Activated CD4-positive, alpha-beta T cell treated with anti-CD3 and anti-CD28 coated beads for 36 hours (primary cell): ENCODE results near the gene PADI3. TPM values are rescaled to one million over a fixed set of nuclear protein-coding genes. Genes with fewer than 3 reads are reported as not detected.

Experiments
- ATAC-seq: fragments of 200-7000 bp; cut with Tn5 transposase; one replicate; pipeline ENCODE4 v1.10.0; 2021; ENCODE audit warnings: mild to moderate bottlenecking, moderate library complexity
- CTCF ChIA-PET: fragments of 350-600 bp; sonication (Branson Sonifier 250); formaldehyde crosslinking; loops from one replicate; lab custom pipeline; 2021; ENCODE audit warnings: antibody characterized with exemption; lab: Charles Lee
- POLR2A ChIA-PET: fragments of 350-600 bp; sonication (Branson Sonifier 250); formaldehyde crosslinking; loops from one replicate; lab custom pipeline; 2021; ENCODE audit warnings: antibody characterized with exemption, inconsistent platforms; lab: Charles Lee
- DNase-seq: peaks from one replicate; pipeline ENCODE4 v3.0.0-alpha.2; 2020
- H3K27ac Mint-ChIP-seq: one replicate; pipeline ENCODE4 v1.8.0; 2021; ENCODE audit warnings: mixed read lengths
- H3K27me3 Mint-ChIP-seq: one replicate; pipeline ENCODE4 v1.8.0; 2021; ENCODE audit warnings: mixed read lengths
- H3K36me3 Mint-ChIP-seq: one replicate; pipeline ENCODE4 v1.8.0; 2021; ENCODE audit warnings: low read depth, mixed read lengths
- H3K4me1 Mint-ChIP-seq: one replicate; pipeline ENCODE4 v1.8.0; 2021; ENCODE audit warnings: mixed read lengths
- H3K4me3 Mint-ChIP-seq: one replicate; pipeline ENCODE4 v1.8.0; 2021; ENCODE audit warnings: mild to moderate bottlenecking, moderate library complexity, mixed read lengths
- H3K9me3 Mint-ChIP-seq: one replicate; pipeline ENCODE4 v1.8.0; 2021; ENCODE audit warnings: low read depth, mixed read lengths
- intact Hi-C, 2 experiments: fragments of 100-400 bp; cut with DNase I in 1 of 2; cut with micrococcal nuclease in 1 of 2; formaldehyde crosslinking; loops; one replicate each; pipeline versions ENCODE4 v1.14.2 to v1.15.1; 2022 to 2024; cut with DNase I, micrococcal nuclease
- total RNA-seq, 2 experiments: library from RNA; stranded (reverse); gene quantifications; one replicate each; pipeline ENCODE4 v1.2.3, GENCODE V29; 2021

The PADI3 gene
- total RNA-seq, 2 experiments from 2014 or later: not detected

DNA sequence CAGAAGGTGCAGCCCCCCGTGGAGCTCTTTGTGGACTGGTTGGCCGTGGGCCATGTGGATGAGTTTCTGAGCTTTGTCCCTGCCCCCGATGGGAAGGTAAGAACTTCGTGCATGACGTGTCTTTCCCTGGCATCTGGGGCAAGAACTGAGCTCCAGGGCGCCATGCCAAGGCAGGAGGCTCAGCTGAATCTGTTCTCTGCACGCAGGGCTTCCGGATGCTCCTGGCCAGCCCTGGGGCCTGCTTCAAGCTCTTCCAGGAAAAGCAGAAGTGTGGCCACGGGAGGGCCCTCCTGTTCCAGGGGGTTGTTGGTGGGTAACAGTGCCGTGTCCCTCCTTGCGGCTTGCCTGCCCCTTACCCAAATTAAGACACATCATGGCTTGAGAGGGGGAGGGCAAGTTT, 27.7 kb downstream of the PADI3 start:
- H3K4me1 Mint-ChIP-seq: no peaks in the 10 kb centered on the region
- DNase-seq (no peak), ATAC-seq (no peak)
- no peaks in the 10 kb centered on the region for H3K36me3 Mint-ChIP-seq
- ChIA-PET CTCF (interaction anchor here (0.7 kb wide), 2 partner anchors 57 to 144 kb away, joined by 3 read pairs; no protein-coding TSS in a partner anchor), POLR2A (no interaction called here)
- H3K4me3 Mint-ChIP-seq: no peak overlapping the region
- no peaks in the 10 kb centered on the region for H3K9me3 Mint-ChIP-seq
- H3K27me3 Mint-ChIP-seq: peaks cover 10% of the 10 kb centered on the region
- intact Hi-C loops: no loop called here
- no peak overlapping the region for H3K27ac Mint-ChIP-seq

DNA sequence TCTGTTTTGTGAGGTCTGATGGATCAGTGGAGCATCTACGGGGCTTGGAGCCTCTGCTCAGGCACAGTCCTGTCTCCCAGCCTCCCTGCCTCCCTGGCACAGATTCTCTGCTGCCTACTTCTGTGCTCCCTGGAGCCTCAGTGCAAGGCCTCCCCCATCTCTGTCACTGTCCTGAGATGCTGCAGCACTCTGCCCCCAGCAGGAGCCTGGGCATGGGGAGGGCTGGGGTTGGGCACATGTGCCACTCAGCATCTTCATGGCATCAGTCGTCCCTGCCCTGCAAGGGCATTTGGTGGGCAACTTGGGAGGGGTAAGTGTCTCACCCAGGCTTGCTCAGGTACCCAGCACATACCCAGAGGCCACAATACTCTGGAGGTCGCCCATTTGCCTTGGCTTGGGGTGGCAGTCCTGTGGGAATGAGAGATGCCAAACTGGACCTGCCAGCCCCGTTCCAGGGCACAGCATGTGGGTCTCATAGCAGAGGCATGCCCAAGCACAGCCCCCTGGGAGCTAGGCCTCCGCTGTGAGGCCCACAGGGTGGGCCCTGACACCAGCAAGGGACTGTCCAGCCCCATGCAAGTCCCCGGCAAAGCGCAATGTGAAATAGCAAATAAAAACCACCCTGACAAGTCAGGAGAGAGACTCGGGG, 28.7 kb downstream of the PADI3 start:
- DNase-seq (no peak), ATAC-seq (no peak)
- H3K27ac Mint-ChIP-seq: no peak overlapping the region
- ChIA-PET POLR2A (no interaction called here), CTCF (no interaction called here)
- no peak overlapping the region for H3K4me3 Mint-ChIP-seq
- no peaks in the 10 kb centered on the region for H3K36me3 Mint-ChIP-seq
- H3K9me3 Mint-ChIP-seq: no peaks in the 10 kb centered on the region
- H3K27me3 Mint-ChIP-seq: peaks cover 16% of the 10 kb centered on the region
- H3K4me1 Mint-ChIP-seq: no peaks in the 10 kb centered on the region
- intact Hi-C loops: no loop called here

DNA sequence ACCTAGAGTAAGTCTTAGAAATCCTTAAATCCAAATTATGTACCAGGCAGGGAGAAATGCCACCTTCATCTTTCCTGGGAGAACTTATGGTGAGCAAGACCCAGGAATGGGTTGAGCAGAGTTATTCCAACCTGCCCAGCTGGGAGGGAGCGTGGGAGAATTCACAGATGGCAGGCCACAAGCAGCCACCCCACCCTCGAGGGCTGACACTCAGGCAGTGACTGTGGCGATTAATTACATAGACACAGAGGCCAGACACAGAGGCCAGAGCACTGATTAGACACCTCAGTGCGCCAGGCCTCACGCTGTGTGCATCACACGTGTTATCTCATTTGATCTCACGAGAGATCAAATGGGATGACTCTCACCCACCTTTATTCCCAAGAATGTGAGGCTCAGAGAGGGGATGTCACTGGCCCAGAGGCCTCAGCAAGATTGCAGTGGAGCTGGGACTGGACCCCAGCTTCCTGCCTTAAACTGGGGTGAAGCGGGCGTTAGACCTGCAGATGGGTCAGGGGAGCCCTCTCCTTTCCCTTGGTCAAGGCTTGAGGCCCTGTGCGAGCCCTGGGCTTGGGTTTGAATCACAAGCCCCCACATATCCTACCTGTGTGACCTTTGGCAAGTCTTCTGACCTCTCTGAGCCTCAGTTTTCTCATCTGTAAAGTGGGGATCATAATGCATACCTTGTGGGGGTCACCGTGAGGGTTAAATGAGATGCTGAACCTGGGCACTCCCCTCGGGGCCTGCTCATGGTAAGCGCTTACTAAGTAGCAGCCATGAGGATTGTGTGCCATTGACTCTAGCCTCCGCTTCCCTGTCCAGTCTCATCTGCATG, 30.3 kb downstream of the PADI3 start:
- ChIA-PET POLR2A (no interaction called here), CTCF (no interaction called here)
- no peaks in the 10 kb centered on the region for H3K36me3 Mint-ChIP-seq
- no peaks in the 10 kb centered on the region for H3K9me3 Mint-ChIP-seq
- H3K27me3 Mint-ChIP-seq: peaks cover 17% of the 10 kb centered on the region
- H3K4me1 Mint-ChIP-seq: no peaks in the 10 kb centered on the region
- H3K4me3 Mint-ChIP-seq: no peak overlapping the region
- no peak for ATAC-seq
- no peak for DNase-seq
- intact Hi-C loops: no loop called here
- no peak overlapping the region for H3K27ac Mint-ChIP-seq

DNA sequence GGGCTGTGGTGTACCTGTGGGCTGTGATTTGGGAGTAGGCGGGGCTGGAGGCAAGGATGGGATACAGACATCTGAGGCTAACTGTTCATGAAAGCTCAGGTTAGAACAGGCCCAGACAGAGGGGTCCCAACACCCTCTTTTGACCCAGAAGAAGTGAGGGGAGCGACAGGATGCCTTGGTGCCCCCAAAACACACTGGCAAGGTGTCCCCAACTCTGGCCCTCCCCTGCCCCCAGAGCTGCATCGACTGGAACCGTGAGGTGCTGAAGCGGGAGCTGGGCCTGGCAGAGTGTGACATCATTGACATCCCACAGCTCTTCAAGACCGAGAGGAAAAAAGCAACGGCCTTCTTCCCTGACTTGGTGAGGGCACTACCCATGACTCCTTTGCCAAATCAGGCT, 31.5 kb downstream of the PADI3 start:
- no peak for DNase-seq
- no peak overlapping the region for H3K27ac Mint-ChIP-seq
- intact Hi-C loops: no loop called here
- POLR2A ChIA-PET: no interaction called here
- no peaks in the 10 kb centered on the region for H3K9me3 Mint-ChIP-seq
- H3K36me3 Mint-ChIP-seq: no peaks in the 10 kb centered on the region
- H3K27me3 Mint-ChIP-seq: peaks cover 15% of the 10 kb centered on the region
- no peaks in the 10 kb centered on the region for H3K4me1 Mint-ChIP-seq
- CTCF ChIA-PET: no interaction called here
- ATAC-seq: no peak
- no peak overlapping the region for H3K4me3 Mint-ChIP-seq

DNA sequence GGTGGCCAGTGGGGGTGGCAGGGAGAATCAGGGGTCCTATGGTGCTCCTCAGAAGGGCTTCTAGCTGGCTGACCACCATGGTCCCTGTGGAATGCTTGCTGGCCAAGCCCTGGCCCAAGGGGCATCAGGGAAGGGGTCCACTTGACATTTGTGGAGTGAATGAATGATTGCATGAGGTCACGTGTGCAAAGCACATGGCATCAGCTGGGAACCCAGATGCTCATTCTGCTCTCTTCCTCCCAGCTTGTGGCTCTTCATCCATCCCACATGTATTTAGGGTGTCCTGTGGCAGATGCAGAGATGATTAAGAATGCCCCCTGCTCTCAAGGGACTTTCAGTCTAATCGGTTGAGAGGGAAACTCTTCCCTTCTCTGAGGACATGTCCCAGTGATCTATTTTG, 32.0 kb downstream of the PADI3 start:
- no peak overlapping the region for H3K27ac Mint-ChIP-seq
- peaks cover 11% of the 10 kb centered on the region for H3K27me3 Mint-ChIP-seq
- no peaks in the 10 kb centered on the region for H3K4me1 Mint-ChIP-seq
- ChIA-PET CTCF (no interaction called here), POLR2A (no interaction called here)
- ATAC-seq: no peak
- H3K9me3 Mint-ChIP-seq: no peaks in the 10 kb centered on the region
- H3K4me3 Mint-ChIP-seq: no peak overlapping the region
- no peak for DNase-seq
- H3K36me3 Mint-ChIP-seq: no peaks in the 10 kb centered on the region
- intact Hi-C loops: no loop called here

DNA sequence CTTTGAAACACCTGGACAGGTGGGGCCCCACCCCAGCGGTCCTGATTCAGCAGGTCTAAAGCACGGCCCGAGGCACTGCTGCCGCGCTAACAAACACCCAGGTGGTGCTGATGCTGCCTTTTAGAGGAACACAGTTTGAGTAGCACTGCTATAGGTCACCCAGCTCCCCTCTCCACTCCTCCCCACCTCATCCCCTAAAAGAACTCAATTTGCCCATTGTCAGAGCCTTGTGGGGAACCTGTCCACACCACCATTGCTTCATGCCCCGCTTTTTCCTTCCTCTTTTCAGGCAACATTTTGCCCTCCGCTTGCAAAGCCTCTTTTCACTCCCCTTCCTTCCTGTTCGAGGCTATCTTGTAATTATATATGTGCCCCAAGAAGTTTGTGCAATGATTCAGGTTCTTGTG, 32.9 kb downstream of the PADI3 start:
- CTCF ChIA-PET: interaction anchor here (0.9 kb wide), 1 partner anchor 117 kb away, joined by 3 read pairs; no protein-coding TSS in a partner anchor

DNA sequence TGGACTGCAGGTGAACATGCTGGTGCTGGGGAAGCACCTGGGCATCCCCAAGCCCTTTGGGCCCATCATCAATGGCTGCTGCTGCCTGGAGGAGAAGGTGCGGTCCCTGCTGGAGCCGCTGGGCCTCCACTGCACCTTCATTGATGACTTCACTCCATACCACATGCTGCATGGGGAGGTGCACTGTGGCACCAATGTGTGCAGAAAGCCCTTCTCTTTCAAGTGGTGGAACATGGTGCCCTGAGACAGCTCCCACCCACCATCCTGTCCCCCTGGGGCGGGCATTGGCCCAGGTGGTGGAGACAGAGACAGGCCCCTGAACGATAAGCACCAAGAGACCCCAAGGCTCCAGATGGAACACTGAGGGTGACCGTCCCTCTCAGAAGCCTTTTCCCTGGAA, 33.9 kb downstream of the PADI3 start:
- no peaks in the 10 kb centered on the region for H3K36me3 Mint-ChIP-seq
- no peak overlapping the region for H3K4me3 Mint-ChIP-seq
- no peaks in the 10 kb centered on the region for H3K4me1 Mint-ChIP-seq
- ATAC-seq: no peak
- intact Hi-C loops: no loop called here
- DNase-seq: no peak
- no peaks in the 10 kb centered on the region for H3K9me3 Mint-ChIP-seq
- no peak overlapping the region for H3K27ac Mint-ChIP-seq
- peaks cover 11% of the 10 kb centered on the region for H3K27me3 Mint-ChIP-seq
- ChIA-PET CTCF (no interaction called here), POLR2A (no interaction called here)

More for the DNA sequence above, 32.9 kb downstream of the PADI3 start:
- DNase-seq (no peak), ATAC-seq (no peak)
- no peaks in the 10 kb centered on the region for H3K36me3 Mint-ChIP-seq
- POLR2A ChIA-PET: no interaction called here
- H3K27me3 Mint-ChIP-seq: peaks cover 11% of the 10 kb centered on the region
- H3K4me1 Mint-ChIP-seq: no peaks in the 10 kb centered on the region
- no peaks in the 10 kb centered on the region for H3K9me3 Mint-ChIP-seq
- no peak overlapping the region for H3K4me3 Mint-ChIP-seq
- H3K27ac Mint-ChIP-seq: no peak overlapping the region
- intact Hi-C loops: no loop called here

DNA sequence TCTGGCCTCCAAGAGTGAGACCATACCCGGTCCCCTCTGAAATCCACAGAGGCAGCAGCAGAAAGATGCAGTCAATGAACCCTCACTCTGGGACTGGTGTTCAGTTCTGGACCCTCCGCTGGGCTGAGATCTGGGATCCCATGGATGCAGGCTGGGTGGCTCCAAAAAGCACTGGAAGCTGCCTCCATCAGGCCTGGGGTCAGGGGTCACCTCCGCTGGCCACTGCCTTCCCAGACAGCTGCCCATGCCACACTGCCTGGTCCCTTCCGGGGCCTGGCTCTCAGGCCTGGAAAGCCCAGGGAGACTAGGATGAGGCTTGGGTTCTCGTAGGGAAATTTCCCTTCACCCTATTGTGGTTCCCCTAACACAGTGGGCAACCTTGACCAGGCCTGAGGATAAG, 37.7 kb downstream of the PADI3 start:
- H3K4me3 Mint-ChIP-seq: no peak overlapping the region
- no peaks in the 10 kb centered on the region for H3K9me3 Mint-ChIP-seq
- no peak for ATAC-seq
- POLR2A ChIA-PET: no interaction called here
- H3K27me3 Mint-ChIP-seq: peaks cover 8% of the 10 kb centered on the region
- no peak overlapping the region for H3K27ac Mint-ChIP-seq
- no peak for DNase-seq
- intact Hi-C loops: no loop called here
- H3K4me1 Mint-ChIP-seq: no peaks in the 10 kb centered on the region
- CTCF ChIA-PET: interaction anchor here (1.5 kb wide), 1 partner anchor 13 kb away, joined by 4 read pairs; no protein-coding TSS in a partner anchor
- H3K36me3 Mint-ChIP-seq: no peaks in the 10 kb centered on the region

DNA sequence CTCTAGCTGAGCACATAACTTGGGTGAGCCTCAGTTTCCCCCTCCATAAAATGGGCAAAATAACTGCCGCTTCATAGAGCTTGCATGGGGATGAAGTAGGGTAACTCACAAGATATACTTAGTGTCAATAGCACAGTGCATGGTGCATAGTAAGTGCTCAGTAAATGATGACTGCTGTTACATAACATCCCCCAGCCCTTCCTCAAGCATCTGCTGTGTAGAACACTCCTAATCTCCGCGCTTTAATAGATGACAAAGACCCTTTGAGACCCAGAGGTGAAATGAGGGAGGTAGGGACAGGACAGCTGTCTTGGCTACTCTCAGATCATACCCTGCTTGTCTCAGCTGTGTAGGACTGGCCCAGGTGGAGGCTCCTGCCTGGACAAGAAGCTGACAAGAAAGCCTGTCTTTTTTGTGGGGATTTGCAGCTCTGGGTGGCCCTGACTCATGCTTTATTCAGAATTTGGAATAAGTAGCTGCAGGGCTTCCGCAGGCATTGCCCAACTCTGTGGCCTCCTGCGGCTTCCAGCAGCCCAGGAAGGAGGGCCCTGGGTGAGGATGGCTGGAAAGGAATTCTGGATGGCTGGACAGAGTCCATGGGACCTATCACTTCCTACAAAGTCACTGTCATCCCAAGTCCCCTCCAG, 38.4 kb downstream of the PADI3 start:
- ChIA-PET CTCF (interaction anchor here (1.5 kb wide), 1 partner anchor 13 kb away, joined by 4 read pairs; no protein-coding TSS in a partner anchor), POLR2A (no interaction called here)
- Mint-ChIP-seq H3K9me3 (no peaks in the 10 kb centered on the region), H3K36me3 (no peaks in the 10 kb centered on the region), H3K27ac (no peak overlapping the region), H3K4me1 (no peaks in the 10 kb centered on the region), H3K27me3 (peaks cover 3% of the 10 kb centered on the region), H3K4me3 (no peak overlapping the region)
- ATAC-seq (no peak), DNase-seq (no peak)
- intact Hi-C loops: no loop called here

DNA sequence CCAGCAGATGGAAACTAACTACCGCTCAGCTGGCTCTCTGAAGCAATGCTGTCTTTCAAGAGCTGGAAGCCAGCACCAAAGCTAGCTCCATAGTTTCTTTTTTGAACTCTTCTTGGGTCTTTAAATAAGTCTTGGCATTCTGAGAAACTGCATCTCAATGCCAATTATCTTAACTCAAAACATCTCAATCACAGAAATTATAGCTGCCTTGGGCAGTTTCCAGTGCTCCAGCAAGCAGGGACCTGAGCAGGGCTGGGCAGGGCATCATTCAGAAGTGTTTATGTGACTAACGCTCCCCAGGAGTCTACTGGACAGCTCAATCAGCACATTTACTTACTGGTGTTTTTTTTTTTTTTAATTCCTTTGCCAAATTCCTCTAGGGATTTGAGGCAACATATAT, 40.8 kb downstream of the PADI3 start:
- intact Hi-C loops: no loop called here
- Mint-ChIP-seq H3K27ac (no peak overlapping the region), H3K27me3 (peaks cover 9% of the 10 kb centered on the region), H3K9me3 (no peaks in the 10 kb centered on the region), H3K36me3 (no peaks in the 10 kb centered on the region), H3K4me3 (no peak overlapping the region), H3K4me1 (no peaks in the 10 kb centered on the region)
- no peak for DNase-seq
- POLR2A ChIA-PET: no interaction called here
- ATAC-seq: no peak
- CTCF ChIA-PET: interaction anchor here (0.6 kb wide), 1 partner anchor 964 kb away, joined by 3 read pairs; no protein-coding TSS in a partner anchor

DNA sequence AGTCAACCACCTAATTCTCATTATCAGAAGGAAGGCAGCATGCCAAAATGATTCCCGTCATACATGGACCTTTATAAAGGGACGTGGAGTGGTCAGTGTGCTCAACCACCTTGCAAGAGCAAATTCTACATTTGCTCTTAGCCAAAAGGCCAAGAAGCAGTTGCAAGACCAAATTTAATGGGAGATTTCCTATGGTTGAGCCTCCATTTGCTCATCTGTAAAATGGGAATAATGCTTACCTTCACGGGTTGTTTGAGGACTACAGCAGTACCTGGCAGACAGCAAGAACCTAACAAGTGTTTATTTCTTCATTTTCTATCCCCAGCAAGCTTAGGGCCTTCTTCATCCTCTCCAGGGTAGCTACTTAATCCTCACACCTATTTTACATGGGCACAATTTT, 41.7 kb downstream of the PADI3 start:
- H3K9me3 Mint-ChIP-seq: no peaks in the 10 kb centered on the region
- peaks cover 10% of the 10 kb centered on the region for H3K27me3 Mint-ChIP-seq
- ATAC-seq: no peak
- DNase-seq: no peak
- CTCF ChIA-PET: interaction anchor here (0.6 kb wide), 1 partner anchor 1442 kb away, joined by 3 read pairs; no protein-coding TSS in a partner anchor
- no peaks in the 10 kb centered on the region for H3K36me3 Mint-ChIP-seq
- POLR2A ChIA-PET: no interaction called here
- H3K4me1 Mint-ChIP-seq: no peaks in the 10 kb centered on the region
- no peak overlapping the region for H3K4me3 Mint-ChIP-seq
- intact Hi-C loops: no loop called here
- H3K27ac Mint-ChIP-seq: no peak overlapping the region
